SU-DHL-6 (cell line): ENCODE data around the gene PALLD.

ENCODE experiments used
- CTCF ChIP-seq: fragments of 200-600 bp; sonication (generic); IDR thresholded peaks from one replicate; pipeline ENCODE4 v1.5.1; 2017; ENCODE audit warnings: antibody characterized with exemption, mild to moderate bottlenecking, low read length, moderate library complexity; ENCODE audit not compliant: insufficient read depth, poor library complexity, severe bottlenecking
- EZH2phosphoT487 ChIP-seq: fragments of 200-600 bp; sonication (generic), shearing (Covaris generic); conservative IDR thresholded peaks from 2 replicates; pipeline ENCODE4 v1.6.1; 2018; ENCODE audit warnings: mild to moderate bottlenecking, antibody characterized with exemption, low read length, moderate library complexity, mixed read lengths

- TF ChIP-seq CTCF = no peak
- no peak for TF ChIP-seq EZH2phosphoT487
Observed at GRCh38 chr4:168550064-168550766, 53.4 kb downstream of the PALLD start.
